Activated CD8-positive, alpha-beta T cell treated with anti-CD3 and anti-CD28 coated beads for 36 hours (primary cell): Measurements from ENCODE around the gene IGF2BP3. TPM values are rescaled to one million over a fixed set of nuclear protein-coding genes. Genes with fewer than 3 reads are reported as not detected.

Experiments used
- ATAC-seq: fragments of 200-7000 bp; cut with Tn5 transposase; one replicate; pipeline ENCODE4 v1.10.0; 2021; ENCODE audit warnings: mild to moderate bottlenecking, moderate library complexity
- CTCF ChIA-PET: fragments of 350-600 bp; sonication (Branson Sonifier 250); formaldehyde crosslinking; loops from one replicate; lab custom pipeline; 2021; ENCODE audit warnings: antibody characterized with exemption; lab: Charles Lee
- POLR2A ChIA-PET: fragments of 350-600 bp; sonication (Branson Sonifier 250); formaldehyde crosslinking; loops from one replicate; lab custom pipeline; 2021; ENCODE audit warnings: antibody characterized with exemption; lab: Charles Lee
- DNase-seq: peaks from one replicate; pipeline ENCODE4 v3.0.0-alpha.2; 2020
- H3K27ac Mint-ChIP-seq: one replicate; pipeline ENCODE4 v1.8.0; 2021; ENCODE audit warnings: mild to moderate bottlenecking, mixed read lengths
- H3K27me3 Mint-ChIP-seq: one replicate; pipeline ENCODE4 v1.8.0; 2021; ENCODE audit warnings: mixed read lengths
- H3K36me3 Mint-ChIP-seq: one replicate; pipeline ENCODE4 v1.8.0; 2021; ENCODE audit warnings: low read depth, mixed read lengths
- H3K4me1 Mint-ChIP-seq: one replicate; pipeline ENCODE4 v1.8.0; 2021; ENCODE audit warnings: low read depth, mixed read lengths
- H3K4me3 Mint-ChIP-seq: one replicate; pipeline ENCODE4 v1.8.0; 2021; ENCODE audit warnings: mild to moderate bottlenecking, moderate library complexity, mixed read lengths
- H3K9me3 Mint-ChIP-seq: one replicate; pipeline ENCODE4 v1.8.0; 2021; ENCODE audit warnings: mixed read lengths
- CTCF ChIP-seq: fragments of 200-600 bp; IDR thresholded peaks from one replicate; pipeline ENCODE4 v1.8.0; 2022; ENCODE audit warnings: antibody characterized with exemption, mild to moderate bottlenecking
- intact Hi-C: fragments of 100-400 bp; cut with micrococcal nuclease; formaldehyde crosslinking; loops from one replicate; pipeline ENCODE4 v1.10.0; 2022
- total RNA-seq, 2 experiments: library from RNA; stranded (reverse); gene quantifications; one replicate each; pipeline ENCODE4 v1.2.3, GENCODE V29; 2021

IGF2BP3 gene
- total RNA-seq, 2 experiments from 2014 or later = 0.61 to 1.1 TPM

- no peak overlapping the region for H3K27ac Mint-ChIP-seq
- H3K4me1 Mint-ChIP-seq = peaks cover 8% of the 10 kb centered on the region
- no peak for TF ChIP-seq CTCF
- no peak overlapping the region for H3K4me3 Mint-ChIP-seq
- DNase-seq = no peak
- H3K9me3 Mint-ChIP-seq = no peaks in the 10 kb centered on the region
- intact Hi-C loops = no loop called here
- CTCF ChIA-PET = interaction anchor here (0.8 to 4.2 kb wide), 8 partner anchors 19 to 170 kb away, joined by 3 to 26 read pairs (median 6); no protein-coding TSS in a partner anchor
- H3K36me3 Mint-ChIP-seq = no peaks in the 10 kb centered on the region
- POLR2A ChIA-PET = no interaction called here
- ATAC-seq = no peak
- peaks cover 18% of the 10 kb centered on the region for H3K27me3 Mint-ChIP-seq
Observed at GRCh38 chr7:23431702-23432199, 38.5 kb downstream of the IGF2BP3 start.

GRCh38 chr7:23430893-23431259, 39.4 kb downstream of the IGF2BP3 start:
- DNase-seq = no peak
- no peak for ATAC-seq
- intact Hi-C loops = no loop called here
- H3K27ac Mint-ChIP-seq = no peak overlapping the region
- H3K9me3 Mint-ChIP-seq = no peaks in the 10 kb centered on the region
- POLR2A ChIA-PET = no interaction called here
- no peak overlapping the region for H3K4me3 Mint-ChIP-seq
- no peaks in the 10 kb centered on the region for H3K36me3 Mint-ChIP-seq
- no peak for TF ChIP-seq CTCF
- H3K4me1 Mint-ChIP-seq = peaks cover 9% of the 10 kb centered on the region
- CTCF ChIA-PET = interaction anchor here (0.6 to 4.2 kb wide), 17 partner anchors 11 to 169 kb away, joined by 3 to 26 read pairs (median 5); partner anchors contain the start of gene IGF2BP3
- H3K27me3 Mint-ChIP-seq = peaks cover 18% of the 10 kb centered on the region

- Mint-ChIP-seq H3K9me3 (no peaks in the 10 kb centered on the region), H3K36me3 (no peaks in the 10 kb centered on the region), H3K27ac (no peak overlapping the region), H3K4me3 (no peak overlapping the region), H3K4me1 (peaks cover 9% of the 10 kb centered on the region), H3K27me3 (peaks cover 16% of the 10 kb centered on the region)
- intact Hi-C loops = no loop called here
- TF ChIP-seq CTCF = no peak
- ATAC-seq (no peak), DNase-seq (no peak)
- CTCF ChIA-PET = no interaction called here
- POLR2A ChIA-PET = no interaction called here
Observed at GRCh38 chr7:23426876-23427275, 43.4 kb downstream of the IGF2BP3 start.

- H3K4me3 Mint-ChIP-seq = no peak overlapping the region
- H3K9me3 Mint-ChIP-seq = no peaks in the 10 kb centered on the region
- TF ChIP-seq CTCF = no peak
- H3K27me3 Mint-ChIP-seq = peaks cover 7% of the 10 kb centered on the region
- ATAC-seq (no peak), DNase-seq (no peak)
- intact Hi-C loops = no loop called here
- H3K27ac Mint-ChIP-seq = no peak overlapping the region
- peaks cover 10% of the 10 kb centered on the region for H3K4me1 Mint-ChIP-seq
- no peaks in the 10 kb centered on the region for H3K36me3 Mint-ChIP-seq
- POLR2A ChIA-PET = no interaction called here
- CTCF ChIA-PET = no interaction called here
Observed at GRCh38 chr7:23422909-23423308, 47.4 kb downstream of the IGF2BP3 start.

GRCh38 chr7:23422384-23422783, 47.9 kb downstream of the IGF2BP3 start:
- TF ChIP-seq CTCF = no peak
- Mint-ChIP-seq H3K4me1 (peaks cover 13% of the 10 kb centered on the region), H3K4me3 (no peak overlapping the region), H3K27me3 (peaks cover 9% of the 10 kb centered on the region), H3K36me3 (no peaks in the 10 kb centered on the region), H3K9me3 (no peaks in the 10 kb centered on the region), H3K27ac (no peak overlapping the region)
- intact Hi-C loops = no loop called here
- ChIA-PET POLR2A (no interaction called here), CTCF (no interaction called here)
- DNase-seq (no peak), ATAC-seq (no peak)
